HG03354 (cell line): Measurements from ENCODE around the gene ADNP2.
"Not testable (repeated sequence)": the region's sequence is repeated elsewhere in the genome, so short reads cannot be mapped to it uniquely, and the experiment has no call there.

Source experiments
- ATAC-seq: cut with Tn5 transposase; IDR thresholded peaks from one replicate; pipeline ENCODE4 v1.9.1; 2021; ENCODE audit warnings: mild to moderate bottlenecking; ENCODE audit not compliant: unreplicated experiment, poor library complexity, severe bottlenecking

The ADNP2 gene

GRCh38 chr18:80140455-80140985 is 31.5 kb downstream of the ADNP2 start:
- ATAC-seq = no peak

GRCh38 chr18:80143881-80144280 is 34.8 kb downstream of the ADNP2 start:
- ATAC-seq = no peak

- ATAC-seq = no peak
Observed at GRCh38 chr18:80145196-80145804, 36.2 kb downstream of the ADNP2 start.

- ATAC-seq = peak; percentile 38
Observed at GRCh38 chr18:80147037-80147417, 38.0 kb downstream of the ADNP2 start.

GRCh38 chr18:80147418-80148325 is 38.6 kb downstream of the ADNP2 start:
- ATAC-seq = peak; percentile 94

GRCh38 chr18:80148326-80149199 is 39.5 kb downstream of the ADNP2 start:
- peak; percentile 1 for ATAC-seq

DNA sequence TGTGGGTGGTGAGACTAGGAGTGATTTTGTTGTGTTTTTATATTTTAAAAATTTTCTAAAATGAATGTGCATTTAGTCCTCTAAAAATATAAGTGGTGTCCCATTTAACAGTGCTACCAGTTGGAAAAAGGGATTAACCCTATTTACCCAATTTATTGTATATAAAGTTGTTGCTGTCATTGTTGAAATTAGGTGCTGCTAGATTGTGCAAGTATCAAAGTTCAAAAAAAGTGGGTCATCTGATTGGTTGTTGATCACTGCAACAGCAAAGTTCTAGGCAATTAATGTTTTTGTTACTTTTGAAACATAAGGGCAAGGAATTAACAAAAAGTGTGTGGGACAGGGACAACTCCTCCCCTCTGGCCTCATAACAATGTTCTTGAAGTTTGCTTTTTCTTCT is 40.6 kb downstream of the ADNP2 start:
- no peak for ATAC-seq

GRCh38 chr18:80154293-80154692 is 45.2 kb downstream of the ADNP2 start:
- ATAC-seq = peak; percentile 81

- peak; percentile 60 for ATAC-seq
Observed at GRCh38 chr18:80157708-80158343, 48.8 kb downstream of the ADNP2 start.

DNA sequence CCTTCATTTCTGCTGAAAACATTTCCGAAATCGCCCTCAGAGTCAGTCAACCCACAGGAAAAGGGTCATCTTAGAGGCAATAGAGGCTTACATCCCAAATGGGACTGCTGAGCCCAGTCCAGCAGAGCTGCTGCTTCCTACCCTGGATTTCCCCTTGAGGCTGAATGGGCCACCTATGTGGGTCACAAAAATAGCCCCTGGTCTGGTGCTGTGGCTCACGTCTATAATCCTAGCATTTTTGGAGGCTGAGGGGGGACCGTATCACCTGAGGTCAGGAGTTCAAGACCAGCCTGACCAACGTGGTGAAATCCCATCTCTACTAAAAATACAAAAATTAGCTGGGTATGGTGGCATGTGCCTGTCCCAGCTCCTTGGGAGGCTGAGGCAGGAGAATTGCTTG is 49.3 kb downstream of the ADNP2 start:
- ATAC-seq = no peak

DNA sequence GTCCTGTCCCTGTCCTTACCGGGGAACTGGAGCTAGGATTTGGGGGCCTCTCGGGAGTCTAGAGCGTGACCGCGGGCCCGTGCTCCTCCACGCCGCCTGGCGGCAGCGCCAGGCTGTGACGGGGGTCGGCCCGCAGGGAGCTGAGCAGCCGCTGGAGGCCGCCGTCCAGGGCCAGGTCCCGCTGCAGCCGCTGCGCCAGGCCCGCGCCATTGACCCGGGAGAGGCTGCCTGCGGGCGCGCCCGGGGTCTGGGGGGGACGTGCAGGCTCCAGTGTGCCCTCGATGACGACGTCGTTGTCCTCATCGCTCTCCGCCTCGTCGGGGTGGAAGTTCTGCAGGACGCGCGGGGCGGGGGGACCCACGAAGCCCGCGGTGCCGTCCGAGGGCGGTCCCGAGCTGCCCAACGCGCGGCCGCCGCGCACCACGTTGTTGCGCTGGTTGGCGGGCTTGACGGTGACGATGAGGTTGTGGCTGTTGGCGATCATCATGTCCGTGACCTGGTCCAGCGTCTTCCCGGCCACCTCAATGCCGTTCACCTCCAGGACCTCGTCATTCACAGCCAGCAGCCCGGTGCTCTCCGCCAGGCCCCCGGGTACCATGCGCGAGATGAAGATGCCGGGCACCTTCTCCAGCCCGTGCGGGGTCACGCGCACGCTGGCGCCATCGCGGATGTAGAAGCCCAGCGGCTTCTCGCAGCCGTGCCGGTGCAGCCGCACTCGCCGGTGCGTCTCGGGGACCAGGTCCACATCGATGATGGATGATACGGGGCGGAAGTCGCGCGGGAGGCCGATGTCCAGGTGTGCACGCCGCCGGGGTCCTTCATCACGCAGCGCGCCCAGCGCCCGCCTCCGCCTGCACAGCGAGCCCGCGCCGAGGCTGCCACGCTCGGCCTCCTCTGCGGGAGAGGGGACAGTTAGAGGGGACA is 50.9 kb downstream of the ADNP2 start:
- no peak for ATAC-seq

DNA sequence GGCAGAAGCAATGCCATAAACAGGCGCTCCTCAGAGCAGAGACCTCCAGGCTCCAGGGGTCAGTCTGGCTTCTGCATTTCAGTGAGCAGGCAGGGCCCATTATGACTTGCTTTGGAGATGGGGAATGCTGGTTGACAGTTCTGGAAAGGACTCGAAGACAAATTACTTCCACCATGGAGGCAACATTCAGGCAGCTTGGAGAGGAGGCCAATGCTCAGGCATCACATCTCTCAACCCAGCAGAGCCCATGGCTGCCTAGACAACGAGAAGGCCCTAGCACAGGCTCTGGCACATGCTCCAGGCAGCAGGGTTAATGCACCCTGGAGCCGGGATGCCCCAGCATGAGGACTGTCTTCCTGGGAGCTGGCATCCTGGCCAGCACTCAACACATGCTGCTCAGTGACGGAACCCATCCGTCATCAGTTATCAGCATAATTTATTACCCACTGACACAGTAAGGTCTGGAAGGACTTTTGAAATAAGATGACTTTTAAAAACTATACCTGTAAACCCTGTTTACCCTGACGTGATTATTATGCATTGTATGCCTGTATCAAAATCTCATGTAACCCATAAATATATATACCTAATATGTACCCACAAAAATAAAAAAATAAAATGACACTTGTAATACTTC is 52.8 kb downstream of the ADNP2 start:
- no peak for ATAC-seq

DNA sequence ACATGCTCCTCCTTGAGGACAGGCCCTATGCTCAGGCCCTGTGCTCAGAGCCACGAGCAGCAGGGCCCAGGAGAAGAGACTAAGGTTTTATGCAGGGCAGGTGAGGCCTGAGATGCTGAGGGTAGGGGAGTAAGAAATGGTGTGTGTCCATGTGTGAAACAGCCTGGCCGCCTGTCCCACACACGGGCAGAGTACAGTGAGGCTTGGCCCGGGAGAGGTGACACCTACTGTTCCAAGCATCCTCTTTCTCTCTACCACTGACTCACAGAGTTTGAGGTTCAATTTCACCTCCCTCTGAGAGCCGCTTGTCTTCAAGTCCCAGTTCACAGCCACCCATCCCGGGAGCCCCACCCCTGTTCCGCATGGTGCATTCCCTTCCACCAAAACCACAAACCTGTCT is 54.1 kb downstream of the ADNP2 start:
- no peak for ATAC-seq

DNA sequence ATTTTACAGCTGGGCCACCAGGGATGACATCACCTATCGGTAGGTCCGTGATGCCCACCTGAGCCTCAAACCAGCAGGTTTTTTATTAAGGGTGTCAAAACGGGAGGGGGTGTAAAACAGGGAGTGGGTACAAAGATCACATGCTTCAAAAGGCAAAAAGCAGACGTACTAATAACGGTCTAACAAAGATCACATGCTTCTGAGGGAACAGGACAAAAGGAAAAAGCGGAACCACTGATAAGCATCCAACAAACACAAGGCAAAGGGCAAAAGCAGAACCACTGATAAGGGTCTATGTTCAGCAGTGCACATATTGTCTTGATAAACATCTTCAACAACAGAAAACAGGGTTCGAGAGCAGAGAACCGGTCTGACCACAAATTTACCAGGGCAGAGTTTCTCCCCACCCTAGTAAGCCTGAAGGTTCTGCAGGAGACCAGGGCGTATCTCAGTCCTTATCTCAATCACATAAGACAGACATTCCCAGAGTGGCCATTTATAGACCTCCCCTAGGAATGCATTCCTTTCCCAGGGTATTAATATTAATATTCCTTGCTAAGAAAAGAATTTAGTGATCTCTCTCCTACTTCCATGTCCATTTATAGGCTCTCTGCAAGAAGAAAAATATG is 55.8 kb downstream of the ADNP2 start:
- not testable (repeated sequence) for ATAC-seq

DNA sequence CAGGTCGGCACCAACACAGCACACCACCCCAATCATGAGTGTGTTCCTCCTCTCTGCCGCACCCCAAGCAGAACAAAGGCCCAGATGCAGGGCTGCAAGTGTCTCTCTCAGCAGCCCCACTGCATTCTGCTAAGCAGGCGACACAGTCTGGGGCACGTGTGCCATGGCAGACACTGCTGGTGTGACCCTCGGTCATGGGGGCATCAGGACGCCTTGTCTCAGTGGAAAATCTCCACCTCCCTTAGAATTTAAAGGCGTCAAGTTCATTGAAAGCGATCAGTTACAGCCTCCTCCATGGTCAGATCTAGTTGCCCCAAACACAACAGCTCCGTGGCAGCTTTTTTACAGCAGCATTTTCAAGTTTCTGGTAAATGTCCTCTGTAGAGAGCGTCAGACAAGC is 57.2 kb downstream of the ADNP2 start:
- no peak for ATAC-seq

DNA sequence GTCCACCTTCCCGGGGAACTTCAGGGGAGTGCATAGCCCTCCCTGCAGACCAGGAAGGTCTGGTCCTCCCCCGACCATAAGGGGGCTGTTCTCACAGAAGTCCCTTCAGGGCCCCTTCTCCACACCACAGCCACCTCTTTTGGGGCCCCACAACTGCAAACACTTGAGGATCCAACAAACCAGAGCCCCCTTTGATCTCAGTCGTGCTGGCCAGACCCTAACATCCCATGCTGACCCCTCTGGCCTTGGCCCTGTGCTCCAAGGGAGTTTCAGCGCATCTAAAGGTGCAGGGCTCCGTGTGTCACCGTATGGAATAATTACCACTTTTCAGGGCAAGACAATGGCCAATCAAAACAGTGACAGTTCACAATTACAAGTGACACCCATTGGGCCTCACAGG is 57.7 kb downstream of the ADNP2 start:
- no peak for ATAC-seq

GRCh38 chr18:80167331-80167730 is 58.3 kb downstream of the ADNP2 start:
- ATAC-seq = no peak

DNA sequence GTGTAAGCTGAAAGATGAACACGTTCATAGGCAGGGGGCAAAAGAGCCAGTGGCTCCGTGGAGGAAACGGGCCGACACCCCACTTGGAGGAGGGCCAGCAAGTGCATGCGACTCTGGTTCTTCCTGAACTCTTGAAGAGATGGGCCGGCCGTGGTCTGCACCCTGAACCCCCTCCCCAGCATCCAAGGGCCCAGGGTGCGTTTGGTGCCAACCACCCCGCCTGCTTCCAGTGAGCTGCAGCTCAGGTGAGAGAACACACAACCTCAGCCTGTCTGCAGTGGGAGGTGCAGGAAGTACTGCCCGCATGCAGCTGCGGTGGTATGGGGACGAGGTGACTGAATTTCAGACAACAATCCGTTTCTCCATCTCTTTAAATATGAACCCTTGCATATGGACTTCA is 58.9 kb downstream of the ADNP2 start:
- no peak for ATAC-seq
